GM23338 (cell line): ENCODE results near the gene ABCC1.

Source experiments
- CREB1 ChIP-seq: fragments of 250-450 bp; sonication (Bioruptor Pico); IDR thresholded peaks from 2 replicates; pipeline ENCODE4 v1.5.0; 2020; ENCODE audit warnings: low read depth, mild to moderate bottlenecking, moderate library complexity
- EZH2 ChIP-seq: fragments of 200-600 bp; sonication (generic); IDR thresholded peaks from one replicate; pipeline ENCODE4 v1.8.0; 2017; ENCODE audit warnings: antibody characterized with exemption, mild to moderate bottlenecking, low read depth; ENCODE audit not compliant: unreplicated experiment
- NANOG ChIP-seq: IDR thresholded peaks from 2 replicates; pipeline ENCODE4 v1.6.1; 2016; ENCODE audit warnings: antibody characterized with exemption, borderline replicate concordance
- POLR2AphosphoS5 ChIP-seq: IDR thresholded peaks from 2 replicates; pipeline ENCODE4 v1.6.1; 2016; ENCODE audit warnings: antibody characterized with exemption, low read depth
- REST ChIP-seq: IDR thresholded peaks from one replicate; pipeline ENCODE4 v1.6.1; 2018; ENCODE audit warnings: antibody characterized with exemption; ENCODE audit not compliant: unreplicated experiment
- TF ChIP-seq, protein P1 (sequence below), 2 experiments: fragments of 200-600 bp in 1 of 2; sonication (generic) in 1 of 2; conservative IDR thresholded peaks; 2 replicates each; pipeline versions ENCODE4 v1.5.1 to v1.6.1; 2016 to 2017; ENCODE audit warnings: antibody characterized with exemption in 2 of 2, low read depth in 2 of 2, mild to moderate bottlenecking in 2 of 2, moderate library complexity in 1 of 2

DNA sequence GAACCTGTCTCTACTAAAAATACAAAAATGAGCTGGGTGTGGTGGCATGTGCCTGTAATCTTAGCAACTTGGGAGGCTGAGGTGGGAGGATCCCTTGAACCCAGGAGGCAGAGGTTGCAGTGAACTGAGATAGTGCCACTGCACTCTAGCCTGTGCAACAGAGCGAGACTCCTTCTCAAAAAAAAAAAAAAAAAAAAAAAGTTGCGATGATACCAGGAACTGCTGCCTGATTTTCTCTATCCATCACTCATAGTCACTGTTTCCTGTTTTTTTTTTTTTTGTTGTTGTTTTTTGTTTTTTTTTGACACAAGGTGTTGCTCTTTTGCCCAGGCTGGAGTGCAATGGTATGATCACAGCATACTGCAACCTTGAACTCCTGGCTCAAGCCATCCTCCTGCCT, 59.2 kb downstream of the ABCC1 start:
- TF ChIP-seq, protein P1, sequence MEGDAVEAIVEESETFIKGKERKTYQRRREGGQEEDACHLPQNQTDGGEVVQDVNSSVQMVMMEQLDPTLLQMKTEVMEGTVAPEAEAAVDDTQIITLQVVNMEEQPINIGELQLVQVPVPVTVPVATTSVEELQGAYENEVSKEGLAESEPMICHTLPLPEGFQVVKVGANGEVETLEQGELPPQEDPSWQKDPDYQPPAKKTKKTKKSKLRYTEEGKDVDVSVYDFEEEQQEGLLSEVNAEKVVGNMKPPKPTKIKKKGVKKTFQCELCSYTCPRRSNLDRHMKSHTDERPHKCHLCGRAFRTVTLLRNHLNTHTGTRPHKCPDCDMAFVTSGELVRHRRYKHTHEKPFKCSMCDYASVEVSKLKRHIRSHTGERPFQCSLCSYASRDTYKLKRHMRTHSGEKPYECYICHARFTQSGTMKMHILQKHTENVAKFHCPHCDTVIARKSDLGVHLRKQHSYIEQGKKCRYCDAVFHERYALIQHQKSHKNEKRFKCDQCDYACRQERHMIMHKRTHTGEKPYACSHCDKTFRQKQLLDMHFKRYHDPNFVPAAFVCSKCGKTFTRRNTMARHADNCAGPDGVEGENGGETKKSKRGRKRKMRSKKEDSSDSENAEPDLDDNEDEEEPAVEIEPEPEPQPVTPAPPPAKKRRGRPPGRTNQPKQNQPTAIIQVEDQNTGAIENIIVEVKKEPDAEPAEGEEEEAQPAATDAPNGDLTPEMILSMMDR (conservative IDR thresholded peaks at IDR 0.05; ENCODE audit: low read depth in 2 of 2): no peak
- TF ChIP-seq EZH2 (no peak), REST (no peak), POLR2AphosphoS5 (no peak), NANOG (no peak), CREB1 (no peak)
